Loucy (cell line): ENCODE data around the gene WEE2.

ENCODE experiments used
- H2AFZ ChIP-seq: fragments of 200-600 bp; sonication (generic); 2 replicates; pipeline ENCODE4 v1.6.0; 2016; ENCODE audit warnings: antibody characterized with exemption, mild to moderate bottlenecking, low read length, moderate library complexity
- H3F3A ChIP-seq: fragments of 200-600 bp; 2 replicates; pipeline ENCODE4 v1.6.0; 2016; ENCODE audit warnings: antibody characterized with exemption, low read depth, mild to moderate bottlenecking
- H3K27me3 ChIP-seq: fragments of 200-600 bp; sonication (generic); 2 replicates; pipeline ENCODE4 v1.6.1; 2014; ENCODE audit warnings: low read length, mild to moderate bottlenecking; ENCODE audit not compliant: insufficient read depth, poor library complexity, severe bottlenecking
- H3K36me3 ChIP-seq: fragments of 200-600 bp; sonication (generic); 2 replicates; pipeline ENCODE4 v1.6.1; 2016; ENCODE audit warnings: low read length; ENCODE audit not compliant: insufficient read depth
- H3K4me1 ChIP-seq: fragments of 200-600 bp; sonication (generic); 2 replicates; pipeline ENCODE4 v1.5.1; 2014; ENCODE audit warnings: low read length, mild to moderate bottlenecking; ENCODE audit not compliant: insufficient read depth, poor library complexity, severe bottlenecking
- H3K4me2 ChIP-seq: fragments of 200-600 bp; sonication (generic); 2 replicates; pipeline ENCODE4 v1.6.0; 2014; ENCODE audit warnings: antibody characterized with exemption, low read length, low read depth, mild to moderate bottlenecking; ENCODE audit not compliant: poor library complexity, severe bottlenecking
- H3K4me3 ChIP-seq: fragments of 200-600 bp; sonication (generic); 2 replicates; pipeline ENCODE4 v1.5.1; 2014; ENCODE audit warnings: low read length, mild to moderate bottlenecking, mixed read lengths; ENCODE audit not compliant: poor library complexity, severe bottlenecking
- H3K79me2 ChIP-seq: fragments of 200-600 bp; sonication (generic); 2 replicates; pipeline ENCODE4 v1.6.1; 2014; ENCODE audit warnings: low read length; ENCODE audit not compliant: insufficient read depth
- H3K9ac ChIP-seq: fragments of 200-600 bp; sonication (generic); 2 replicates; pipeline ENCODE4 v1.6.0; 2014; ENCODE audit warnings: mild to moderate bottlenecking, low read depth, low read length, moderate library complexity; ENCODE audit not compliant: poor library complexity, severe bottlenecking
- H3K9me2 ChIP-seq: fragments of 200-600 bp; sonication (generic); replicated peaks from 2 replicates; pipeline ENCODE4 v1.6.1; 2016; ENCODE audit warnings: low read depth, low read length, mixed read lengths
- H3K9me3 ChIP-seq: fragments of 200-600 bp; sonication (generic); 2 replicates; pipeline ENCODE4 v1.6.1; 2014; ENCODE audit warnings: mild to moderate bottlenecking, antibody characterized with exemption, low read length, low read depth; ENCODE audit not compliant: insufficient read depth
- H4K20me1 ChIP-seq: fragments of 200-600 bp; sonication (generic); 2 replicates; pipeline ENCODE4 v1.6.0; 2014; ENCODE audit warnings: antibody characterized with exemption, low read length, mild to moderate bottlenecking; ENCODE audit not compliant: insufficient read depth, poor library complexity, severe bottlenecking
- EZH2phosphoT487 ChIP-seq: fragments of 200-600 bp; IDR thresholded peaks from 2 replicates; pipeline ENCODE4 v1.6.1; 2018; ENCODE audit warnings: antibody characterized with exemption, mild to moderate bottlenecking, moderate library complexity, borderline replicate concordance
- TF ChIP-seq, protein P1 (sequence below): fragments of 200-600 bp; sonication (generic); conservative IDR thresholded peaks from 2 replicates; pipeline ENCODE4 v1.5.1; 2014; ENCODE audit warnings: mild to moderate bottlenecking, antibody characterized with exemption, low read length

Gene WEE2

DNA sequence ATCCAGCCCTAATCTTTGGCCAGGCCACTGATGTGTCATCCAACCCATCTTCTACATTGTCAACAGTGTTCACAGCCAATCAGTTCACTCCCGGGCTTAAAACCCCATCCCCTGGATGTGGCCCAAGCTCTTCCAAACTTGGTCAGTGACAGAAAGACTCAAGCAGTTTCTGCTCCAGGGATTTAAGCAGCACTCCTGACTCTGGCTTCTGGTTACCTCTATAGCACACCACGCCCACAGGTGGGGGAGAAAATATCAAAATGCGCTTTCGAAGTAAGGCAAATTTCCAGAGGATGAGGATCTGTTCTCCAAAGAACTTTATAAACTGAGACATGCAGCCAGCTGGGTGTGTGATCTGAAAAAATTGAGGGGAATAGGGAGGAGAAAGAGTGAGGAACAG, 42.1 kb upstream of the WEE2 start:
- Histone ChIP-seq H3K27me3 (no peaks in the 10 kb centered on the region), H3K9me2 (no peaks in the 10 kb centered on the region), H3K9ac (no peak overlapping the region), H3K4me3 (no peak overlapping the region), H4K20me1 (no peaks in the 10 kb centered on the region), H3K79me2 (no peaks in the 10 kb centered on the region), H3K9me3 (no peaks in the 10 kb centered on the region), H3K4me1 (peaks cover 5% of the 10 kb centered on the region), H3K4me2 (no peak overlapping the region), H2AFZ (no peak overlapping the region), H3F3A (no peaks in the 10 kb centered on the region), H3K36me3 (peaks cover 56% of the 10 kb centered on the region; the same call in 1 of the 2 replicates)
- TF ChIP-seq, protein P1, sequence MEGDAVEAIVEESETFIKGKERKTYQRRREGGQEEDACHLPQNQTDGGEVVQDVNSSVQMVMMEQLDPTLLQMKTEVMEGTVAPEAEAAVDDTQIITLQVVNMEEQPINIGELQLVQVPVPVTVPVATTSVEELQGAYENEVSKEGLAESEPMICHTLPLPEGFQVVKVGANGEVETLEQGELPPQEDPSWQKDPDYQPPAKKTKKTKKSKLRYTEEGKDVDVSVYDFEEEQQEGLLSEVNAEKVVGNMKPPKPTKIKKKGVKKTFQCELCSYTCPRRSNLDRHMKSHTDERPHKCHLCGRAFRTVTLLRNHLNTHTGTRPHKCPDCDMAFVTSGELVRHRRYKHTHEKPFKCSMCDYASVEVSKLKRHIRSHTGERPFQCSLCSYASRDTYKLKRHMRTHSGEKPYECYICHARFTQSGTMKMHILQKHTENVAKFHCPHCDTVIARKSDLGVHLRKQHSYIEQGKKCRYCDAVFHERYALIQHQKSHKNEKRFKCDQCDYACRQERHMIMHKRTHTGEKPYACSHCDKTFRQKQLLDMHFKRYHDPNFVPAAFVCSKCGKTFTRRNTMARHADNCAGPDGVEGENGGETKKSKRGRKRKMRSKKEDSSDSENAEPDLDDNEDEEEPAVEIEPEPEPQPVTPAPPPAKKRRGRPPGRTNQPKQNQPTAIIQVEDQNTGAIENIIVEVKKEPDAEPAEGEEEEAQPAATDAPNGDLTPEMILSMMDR, result no peak
- TF ChIP-seq EZH2phosphoT487, result no peak

DNA sequence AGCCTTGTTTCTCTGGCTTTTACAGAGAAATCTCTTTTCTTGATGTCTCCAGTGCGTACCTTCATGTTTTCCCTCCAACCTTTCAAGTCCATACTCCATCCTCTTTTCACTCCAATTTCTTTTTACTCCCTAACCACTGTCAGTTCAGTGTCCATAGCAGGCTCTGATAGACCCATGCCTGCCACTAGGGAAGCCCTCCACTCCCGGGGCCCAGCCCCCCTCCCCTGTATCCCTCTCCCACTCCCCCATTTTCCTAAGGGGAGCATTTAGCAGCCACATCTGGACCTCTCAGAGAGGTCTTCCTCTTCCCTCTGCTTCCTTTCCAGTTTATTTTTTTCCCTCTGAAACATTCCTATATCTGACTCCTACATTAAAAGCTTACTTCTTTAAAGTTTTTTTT, 39.3 kb upstream of the WEE2 start:
- H3K27me3 ChIP-seq, result no peaks in the 10 kb centered on the region
- H3K9ac ChIP-seq, result no peak overlapping the region
- no peaks in the 10 kb centered on the region for H3K9me2 ChIP-seq
- no peak for TF ChIP-seq EZH2phosphoT487
- TF ChIP-seq, protein P1, result no peak
- H3K79me2 ChIP-seq, result no peaks in the 10 kb centered on the region
- no peaks in the 10 kb centered on the region for H4K20me1 ChIP-seq
- no peak overlapping the region for H3K4me3 ChIP-seq
- no peaks in the 10 kb centered on the region for H3K9me3 ChIP-seq
- no peaks in the 10 kb centered on the region for H3K4me1 ChIP-seq
- no peak overlapping the region for H2AFZ ChIP-seq
- no peak overlapping the region for H3K4me2 ChIP-seq
- no peaks in the 10 kb centered on the region for H3F3A ChIP-seq
- H3K36me3 ChIP-seq, result peaks cover 52% of the 10 kb centered on the region; the same call in 1 of the 2 replicates

DNA sequence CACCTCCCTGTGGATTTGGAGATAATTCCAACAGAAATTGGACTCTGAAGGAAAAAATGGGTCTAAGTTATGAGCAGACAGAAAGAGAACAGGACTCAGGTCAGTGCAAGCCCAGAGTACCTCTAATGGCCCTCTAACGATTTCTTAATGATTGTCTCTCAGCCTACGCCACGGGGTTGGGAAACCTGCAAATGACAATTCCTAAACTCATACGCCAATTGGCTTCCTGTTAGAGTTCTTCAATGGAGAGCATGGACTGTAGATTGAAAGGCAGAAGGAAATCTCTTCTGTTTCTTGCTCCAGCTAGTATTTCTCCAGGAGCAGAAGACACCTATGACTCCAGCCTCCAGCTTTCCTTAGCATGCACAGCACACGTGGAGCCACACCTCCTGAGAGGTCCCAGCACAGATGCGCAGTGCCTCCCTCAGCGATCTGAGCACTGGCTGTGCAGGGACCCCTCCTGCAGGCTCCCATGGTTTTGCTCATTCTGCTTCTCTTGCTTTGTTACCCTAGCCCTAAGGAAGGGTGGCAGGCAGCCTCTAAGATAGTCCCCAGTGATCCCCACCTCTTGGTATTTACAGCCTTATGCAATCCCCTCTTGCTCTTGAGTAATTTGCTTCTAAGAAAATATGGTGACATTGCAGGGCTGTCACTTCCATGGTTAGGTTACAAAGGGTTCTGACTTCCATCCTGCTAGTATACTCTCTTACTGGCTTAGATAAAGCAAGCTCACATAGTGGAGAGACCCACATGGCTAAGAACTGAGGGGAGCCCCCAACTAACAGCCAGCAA, 36.3 kb upstream of the WEE2 start:
- no peak for TF ChIP-seq EZH2phosphoT487
- TF ChIP-seq, protein P1, result no peak
- Histone ChIP-seq H3F3A (no peaks in the 10 kb centered on the region), H3K4me2 (no peak overlapping the region), H3K9ac (no peak overlapping the region), H3K36me3 (peaks cover 28% of the 10 kb centered on the region; the same call in 1 of the 2 replicates), H3K9me2 (no peaks in the 10 kb centered on the region), H2AFZ (no peak overlapping the region), H3K27me3 (no peaks in the 10 kb centered on the region), H3K9me3 (no peaks in the 10 kb centered on the region), H3K4me1 (no peaks in the 10 kb centered on the region), H3K4me3 (no peak overlapping the region), H3K79me2 (no peaks in the 10 kb centered on the region), H4K20me1 (no peaks in the 10 kb centered on the region)
